Body of pancreas (tissue), 4 donors: ENCODE measurements around the gene OGFR.

ENCODE experiments used
- CTCF ChIP-seq, 7 experiments: fragments of 450-650 bp in 4 of 7; fragments of 200-600 bp in 3 of 7; sonication (generic) in 3 of 7; IDR thresholded peaks; one replicate each; pipeline ENCODE4 v1.5.1; 2016 to 2019; ENCODE audit warnings: antibody characterized with exemption in 7 of 7
- POLR2A ChIP-seq, 3 donors: fragments of 450-650 bp; IDR thresholded peaks; one replicate each; pipeline ENCODE4 v1.6.1; 2016; ENCODE audit warnings: antibody characterized with exemption in 3 of 3, mild to moderate bottlenecking in 2 of 3

- TF ChIP-seq CTCF (IDR thresholded peaks at IDR 0.05) (no peak), POLR2A (IDR thresholded peaks at IDR 0.05) (no peak)
Observed at GRCh38 chr20:62811320-62811719, 6.7 kb downstream of the OGFR start.
